Hepatocyte (in vitro differentiated cells): ENCODE data around the gene UTF1. TPM values are rescaled to one million over a fixed set of nuclear protein-coding genes. Genes with fewer than 3 reads are reported as not detected.

Experiments used
- DNase-seq: peaks from one replicate; pipeline ENCODE4 v3.0.0-alpha.2; 2016; ENCODE audit warnings: low spot score
- H2AFZ ChIP-seq: fragments of 200-600 bp; sonication (generic); 2 replicates; pipeline ENCODE4 v1.6.0; 2016; ENCODE audit warnings: antibody characterized with exemption, mild to moderate bottlenecking
- H3K27ac ChIP-seq: fragments of 200-600 bp; sonication (generic); 2 replicates; pipeline ENCODE4 v1.5.1; 2016; ENCODE audit warnings: mild to moderate bottlenecking
- H3K27me3 ChIP-seq: fragments of 200-600 bp; sonication (generic); 2 replicates; pipeline ENCODE4 v1.6.1; 2016
- H3K36me3 ChIP-seq: fragments of 200-600 bp; sonication (generic); replicated peaks from 2 replicates; pipeline ENCODE4 v1.5.1; 2016; ENCODE audit warnings: low read depth; ENCODE audit not compliant: insufficient read depth
- H3K4me1 ChIP-seq: fragments of 200-600 bp; sonication (generic); 2 replicates; pipeline ENCODE4 v1.5.1; 2016; ENCODE audit warnings: mild to moderate bottlenecking, moderate library complexity; ENCODE audit not compliant: insufficient read depth
- H3K4me2 ChIP-seq: fragments of 200-600 bp; sonication (generic); 2 replicates; pipeline ENCODE4 v1.6.0; 2016
- H3K4me3 ChIP-seq: fragments of 200-600 bp; sonication (generic); 2 replicates; pipeline ENCODE4 v1.5.1; 2016; ENCODE audit warnings: mild to moderate bottlenecking
- H3K79me2 ChIP-seq: fragments of 200-600 bp; sonication (generic); 2 replicates; pipeline ENCODE4 v1.6.0; 2017; ENCODE audit warnings: mild to moderate bottlenecking
- H3K9me2 ChIP-seq: fragments of 200-600 bp; sonication (generic); replicated peaks from 2 replicates; pipeline ENCODE4 v1.6.0; 2017; ENCODE audit warnings: mild to moderate bottlenecking; ENCODE audit not compliant: insufficient read depth
- H3K9me3 ChIP-seq: fragments of 200-600 bp; sonication (generic); 2 replicates; pipeline ENCODE4 v1.5.1; 2016; ENCODE audit warnings: low read depth, mild to moderate bottlenecking
- H4K20me1 ChIP-seq: fragments of 200-600 bp; sonication (generic); 2 replicates; pipeline ENCODE4 v1.6.0; 2016; ENCODE audit warnings: mild to moderate bottlenecking; ENCODE audit not compliant: insufficient read depth, poor library complexity, severe bottlenecking
- EZH2 ChIP-seq: fragments of 200-600 bp; sonication (generic); IDR thresholded peaks from 2 replicates; pipeline ENCODE4 v1.6.1; 2016; ENCODE audit warnings: antibody characterized with exemption, mild to moderate bottlenecking, borderline replicate concordance
- EZH2phosphoT487 ChIP-seq: fragments of 200-600 bp; sonication (generic); IDR thresholded peaks from one replicate; pipeline ENCODE4 v1.6.1; 2018; ENCODE audit warnings: antibody characterized with exemption, mild to moderate bottlenecking, low read depth, moderate library complexity; ENCODE audit not compliant: unreplicated experiment, severe bottlenecking
- WGBS: methylation state at CpG from one replicate; pipeline ENCODE4 v1.1.6; 2016; ENCODE audit warnings: low lambda C conversion rate; ENCODE audit errors: missing lambda C conversion rate; 5-methylcytosine and 5-hydroxymethylcytosine counted together
- polyA plus RNA-seq: library from polyadenylated mRNA; unstranded; fragments of >200 nt; fragmentation: Nextera tagmentation; extraction: Ambion mirVana; gene quantifications from 2 replicates; pipeline ENCODE4 v1.2.1, GENCODE V29; 2016
- total RNA-seq: library from RNA; depleted of rRNA; stranded (reverse); fragments of >200 nt; gene quantifications from 2 replicates; pipeline ENCODE4 v1.2.3, GENCODE V29; 2014
- TF ChIP-seq, protein P1 (sequence below): fragments of 200-600 bp; sonication (generic); IDR thresholded peaks from 2 replicates; pipeline ENCODE4 v1.5.1; 2016; ENCODE audit warnings: antibody characterized with exemption, mild to moderate bottlenecking; ENCODE audit not compliant: poor library complexity

Gene UTF1
- total and polyA plus RNA-seq, 2 experiments from 2014 or later: not detected

DNA sequence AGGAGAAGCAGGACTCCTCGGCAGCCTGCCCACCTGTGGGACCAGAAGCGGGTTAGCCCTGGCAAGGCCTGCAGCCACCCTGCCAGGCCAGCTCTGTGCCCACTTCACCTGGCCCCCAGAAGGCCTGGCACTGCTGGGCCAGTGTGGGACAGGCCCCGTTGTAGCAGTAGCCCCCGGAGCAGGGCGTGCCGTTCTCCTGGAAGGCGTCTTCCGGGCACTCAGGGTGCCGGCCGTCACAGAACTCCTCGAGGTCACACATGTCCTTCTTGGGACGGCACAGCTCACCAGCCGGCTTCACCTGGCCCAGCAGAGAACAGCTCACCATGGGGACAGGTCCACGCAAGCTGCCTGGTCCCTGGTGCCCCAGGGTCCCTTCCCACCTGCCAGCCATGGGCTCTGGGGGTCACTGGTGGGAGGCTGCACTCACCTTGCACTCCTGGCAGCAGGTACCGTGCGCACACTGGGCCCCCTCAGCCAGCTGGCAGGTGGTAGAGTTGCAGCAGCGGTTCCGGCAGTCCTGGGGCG, 40.8 kb downstream of the UTF1 start:
- TF ChIP-seq, protein P1, sequence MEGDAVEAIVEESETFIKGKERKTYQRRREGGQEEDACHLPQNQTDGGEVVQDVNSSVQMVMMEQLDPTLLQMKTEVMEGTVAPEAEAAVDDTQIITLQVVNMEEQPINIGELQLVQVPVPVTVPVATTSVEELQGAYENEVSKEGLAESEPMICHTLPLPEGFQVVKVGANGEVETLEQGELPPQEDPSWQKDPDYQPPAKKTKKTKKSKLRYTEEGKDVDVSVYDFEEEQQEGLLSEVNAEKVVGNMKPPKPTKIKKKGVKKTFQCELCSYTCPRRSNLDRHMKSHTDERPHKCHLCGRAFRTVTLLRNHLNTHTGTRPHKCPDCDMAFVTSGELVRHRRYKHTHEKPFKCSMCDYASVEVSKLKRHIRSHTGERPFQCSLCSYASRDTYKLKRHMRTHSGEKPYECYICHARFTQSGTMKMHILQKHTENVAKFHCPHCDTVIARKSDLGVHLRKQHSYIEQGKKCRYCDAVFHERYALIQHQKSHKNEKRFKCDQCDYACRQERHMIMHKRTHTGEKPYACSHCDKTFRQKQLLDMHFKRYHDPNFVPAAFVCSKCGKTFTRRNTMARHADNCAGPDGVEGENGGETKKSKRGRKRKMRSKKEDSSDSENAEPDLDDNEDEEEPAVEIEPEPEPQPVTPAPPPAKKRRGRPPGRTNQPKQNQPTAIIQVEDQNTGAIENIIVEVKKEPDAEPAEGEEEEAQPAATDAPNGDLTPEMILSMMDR: no peak
- TF ChIP-seq EZH2phosphoT487 (no peak), EZH2 (no peak)
- Histone ChIP-seq H3K27me3 (peaks cover 5% of the 10 kb centered on the region), H3K4me1 (peaks cover 10% of the 10 kb centered on the region), H3K4me2 (no peak overlapping the region), H3K79me2 (no peaks in the 10 kb centered on the region), H3K9me3 (no peaks in the 10 kb centered on the region), H3K9me2 (no peaks in the 10 kb centered on the region), H3K27ac (no peak overlapping the region), H3K4me3 (no peak overlapping the region), H3K36me3 (no peaks in the 10 kb centered on the region), H4K20me1 (no peaks in the 10 kb centered on the region), H2AFZ (no peak overlapping the region)
- no peak for DNase-seq
- 97% methylated on average over 19 of the region's 19 CpGs for WGBS

DNA sequence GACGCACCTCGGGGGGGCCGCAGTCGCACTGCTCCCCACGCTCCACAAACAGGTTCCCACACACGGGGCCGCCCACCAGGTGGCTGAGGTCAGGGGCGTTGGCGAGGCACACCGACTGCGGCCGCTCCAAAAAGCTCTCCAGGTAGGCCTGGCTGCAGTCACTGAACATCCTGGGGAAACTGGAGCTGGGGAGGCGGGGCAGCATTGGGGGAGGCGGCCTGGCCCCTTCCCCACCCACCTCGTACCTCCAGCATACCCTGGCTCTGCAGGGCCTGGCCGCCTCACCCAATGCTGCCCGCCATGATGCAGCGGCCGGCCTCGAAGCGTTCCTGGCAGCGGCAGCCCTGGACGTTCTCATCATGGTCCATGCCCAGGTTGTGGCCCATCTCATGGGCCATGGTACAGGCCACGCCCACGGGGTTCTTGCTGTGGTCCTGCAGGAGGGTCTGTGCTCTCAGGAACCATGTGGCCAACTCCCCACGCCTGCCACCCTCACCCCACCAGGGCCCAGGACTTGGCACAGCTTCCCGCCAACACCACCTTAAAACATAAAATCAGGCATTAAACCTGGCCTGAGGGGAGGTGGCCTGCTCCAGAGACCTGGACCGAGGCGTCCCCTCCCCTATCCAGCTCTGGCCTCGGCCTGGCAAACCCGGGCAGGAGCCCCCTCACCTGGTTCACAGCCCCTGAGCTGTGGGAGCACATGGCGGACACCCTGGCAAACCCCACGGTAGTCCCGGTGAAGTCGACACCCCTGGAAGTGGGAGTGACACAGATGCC, 41.7 kb downstream of the UTF1 start:
- Histone ChIP-seq H3K36me3 (no peaks in the 10 kb centered on the region), H3K9me3 (no peaks in the 10 kb centered on the region)
- WGBS: 87% methylated on average over 34 of the region's 35 CpGs

DNA sequence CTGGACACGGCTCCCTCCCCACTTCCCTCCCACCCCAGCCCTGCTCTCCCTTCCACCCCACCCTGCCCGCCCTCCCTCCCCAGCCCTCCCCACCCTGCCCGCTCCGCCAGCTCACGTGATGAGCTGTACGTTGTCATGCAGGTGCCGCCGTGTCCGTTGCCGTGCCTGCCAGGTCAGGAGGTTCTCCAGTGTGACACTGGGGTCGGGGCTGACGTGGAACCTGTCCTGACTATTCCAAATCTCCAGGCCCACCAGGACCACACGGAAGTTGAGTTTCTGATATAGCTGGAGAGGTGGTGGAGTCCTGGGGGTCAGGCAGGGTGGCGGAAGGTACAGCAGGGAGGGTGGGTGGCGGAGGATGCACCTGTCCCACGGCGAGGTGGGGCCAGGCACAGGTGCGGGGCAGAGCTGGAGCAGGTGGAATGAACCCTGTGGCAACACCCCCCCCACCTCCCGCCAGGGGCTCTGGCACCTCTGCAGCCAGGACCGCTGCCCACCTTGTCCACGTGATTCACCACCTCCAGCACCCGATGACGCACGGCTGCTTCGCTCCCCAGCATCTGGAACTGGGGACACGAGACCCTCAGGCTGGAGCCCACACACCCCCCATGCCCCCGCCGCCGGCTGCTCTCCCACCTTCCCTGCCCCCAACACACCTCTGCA, 42.4 kb downstream of the UTF1 start:
- Histone ChIP-seq H3K4me2 (no peak overlapping the region), H3K79me2 (no peaks in the 10 kb centered on the region), H3K9me2 (no peaks in the 10 kb centered on the region), H3K36me3 (no peaks in the 10 kb centered on the region), H3K4me3 (no peak overlapping the region), H3K4me1 (peaks cover 24% of the 10 kb centered on the region), H2AFZ (no peak overlapping the region), H3K9me3 (no peaks in the 10 kb centered on the region), H4K20me1 (no peaks in the 10 kb centered on the region), H3K27me3 (peaks cover 13% of the 10 kb centered on the region), H3K27ac (no peak overlapping the region)
- no peak for DNase-seq
- TF ChIP-seq EZH2 (no peak), EZH2phosphoT487 (no peak)
- TF ChIP-seq, protein P1: no peak
- WGBS: 91% methylated on average over 14 of the region's 29 CpGs

More for the DNA sequence above, 41.7 kb downstream of the UTF1 start:
- no peak overlapping the region for H3K4me3 ChIP-seq
- H3K27ac ChIP-seq: no peak overlapping the region
- H3K4me2 ChIP-seq: no peak overlapping the region
- peaks cover 13% of the 10 kb centered on the region for H3K27me3 ChIP-seq
- no peak for DNase-seq
- H3K9me2 ChIP-seq: no peaks in the 10 kb centered on the region
- H4K20me1 ChIP-seq: no peaks in the 10 kb centered on the region
- H3K4me1 ChIP-seq: peaks cover 16% of the 10 kb centered on the region
- H2AFZ ChIP-seq: no peak overlapping the region
- TF ChIP-seq, protein P1: no peak
- no peak for TF ChIP-seq EZH2phosphoT487
- TF ChIP-seq EZH2: no peak
- H3K79me2 ChIP-seq: no peaks in the 10 kb centered on the region
